Hematopoietic multipotent progenitor cell treated with erythropoietin and hydrocortisone succinate and interleukin-3 and kit ligand, for 6 days (in vitro differentiated cells): ENCODE measurements around the gene INSIG1.

Experiments used
- DNase-seq: peaks from one replicate; pipeline ENCODE4 v3.0.0-alpha.2; 2015

INSIG1 gene

GRCh38 chr7:155297517-155298287 lies at the start of gene INSIG1:
Gene INSIG1 (plus strand): TSS chr7:155297878. CDS start chr7:155298286, 408 bp downstream.
- peak; percentile 91 for DNase-seq

GRCh38 chr7:155248366-155248756 lies 49.3 kb upstream of the INSIG1 start:
- no peak for DNase-seq

- DNase-seq, result no peak
Observed at GRCh38 chr7:155251831-155252230, 45.8 kb upstream of the INSIG1 start.

GRCh38 chr7:155252444-155252887 lies 45.2 kb upstream of the INSIG1 start:
- no peak for DNase-seq

- DNase-seq, result no peak
Observed at GRCh38 chr7:155252892-155253501, 44.7 kb upstream of the INSIG1 start.

- DNase-seq, result no peak
Observed at GRCh38 chr7:155254018-155254417, 43.7 kb upstream of the INSIG1 start.

- no peak for DNase-seq
Observed at GRCh38 chr7:155255071-155255470, 42.6 kb upstream of the INSIG1 start.

- no peak for DNase-seq
Observed at GRCh38 chr7:155255621-155256020, 42.1 kb upstream of the INSIG1 start.

GRCh38 chr7:155256081-155256760 lies 41.5 kb upstream of the INSIG1 start:
- no peak for DNase-seq

- DNase-seq, result no peak
Observed at GRCh38 chr7:155256761-155257481, 40.8 kb upstream of the INSIG1 start.

GRCh38 chr7:155257482-155258225 lies 40.0 kb upstream of the INSIG1 start:
- no peak for DNase-seq

GRCh38 chr7:155258226-155258560 lies 39.5 kb upstream of the INSIG1 start:
- DNase-seq, result no peak

GRCh38 chr7:155259866-155260497 lies 37.7 kb upstream of the INSIG1 start:
- no peak for DNase-seq

- DNase-seq, result no peak
Observed at GRCh38 chr7:155260498-155260872, 37.2 kb upstream of the INSIG1 start.

GRCh38 chr7:155261031-155261985 lies 36.4 kb upstream of the INSIG1 start:
- no peak for DNase-seq

GRCh38 chr7:155262031-155262430 lies 35.6 kb upstream of the INSIG1 start:
- DNase-seq, result no peak

GRCh38 chr7:155263051-155263450 lies 34.6 kb upstream of the INSIG1 start:
- DNase-seq, result no peak

- no peak for DNase-seq
Observed at GRCh38 chr7:155263581-155264143, 34.0 kb upstream of the INSIG1 start.

- DNase-seq, result no peak
Observed at GRCh38 chr7:155265144-155265543, 32.5 kb upstream of the INSIG1 start.

GRCh38 chr7:155265961-155266360 lies 31.7 kb upstream of the INSIG1 start:
- no peak for DNase-seq

- DNase-seq, result no peak
Observed at GRCh38 chr7:155266440-155266839, 31.2 kb upstream of the INSIG1 start.
